Caco-2 (cell line): Measurements from ENCODE around the gene SMIM24. TPM values are rescaled to one million over a fixed set of nuclear protein-coding genes. Genes with fewer than 3 reads are reported as not detected.
A peak's percentile ranks its signal among the peaks of the same experiment; 100 is the strongest.
"Not testable (repeated sequence)": the region's sequence is repeated elsewhere in the genome, so short reads cannot be mapped to it uniquely, and the experiment has no call there.

Source experiments
- BruUV-seq: library from RNA; stranded (reverse); fragments of 400-500 nt; replicated peaks from 2 replicates; lab custom pipeline; 2021; lab: Mats Ljungman, UMichigan
- CTCF ChIA-PET: fragments of 300-600 bp; sonication (Branson Sonifier 250); formaldehyde crosslinking; loops from one replicate; lab custom pipeline; 2022; ENCODE audit warnings: antibody characterized with exemption; lab: Charles Lee
- POLR2A ChIA-PET: fragments of 300-600 bp; sonication (Branson Sonifier 250); formaldehyde crosslinking; loops from one replicate; lab custom pipeline; 2022; ENCODE audit warnings: antibody characterized with exemption; lab: Charles Lee
- DNase-seq, 2 experiments: peaks; one replicate each; pipeline versions ENCODE4 v3.0.0 to v3.0.0-alpha.2; 2020 to 2022
- H3K27me3 ChIP-seq: replicated peaks from 2 replicates; pipeline ENCODE4 v1.6.0; 2011; ENCODE audit warnings: low read length; ENCODE audit not compliant: control insufficient read depth, insufficient read depth
- H3K36me3 ChIP-seq: 2 replicates; pipeline ENCODE4 v1.5.1; 2011; ENCODE audit warnings: low read length; ENCODE audit not compliant: control insufficient read depth, insufficient read depth
- H3K4me1 ChIP-seq: fragments of 250-450 bp; sonication (Bioruptor Pico); 2 replicates; pipeline ENCODE4 v1.5.1; 2020; ENCODE audit warnings: mild to moderate bottlenecking
- H3K4me3 ChIP-seq: 2 replicates; pipeline ENCODE4 v1.5.1; 2011; ENCODE audit warnings: low read depth, mild to moderate bottlenecking, control low read depth, low read length
- H3K9me3 ChIP-seq: fragments of 250-450 bp; sonication (Bioruptor Pico); 2 replicates; pipeline ENCODE4 v1.5.1; 2020; ENCODE audit warnings: mild to moderate bottlenecking, moderate library complexity
- H3K27ac Mint-ChIP-seq: one replicate; pipeline ENCODE4 v1.8.0; 2022; ENCODE audit warnings: mixed read lengths; ENCODE audit not compliant: unreplicated experiment
- H3K27me3 Mint-ChIP-seq: one replicate; pipeline ENCODE4 v1.8.0; 2022; ENCODE audit warnings: mixed read lengths; ENCODE audit not compliant: insufficient read depth, unreplicated experiment
- H3K36me3 Mint-ChIP-seq: one replicate; pipeline ENCODE4 v1.8.0; 2022; ENCODE audit warnings: mild to moderate bottlenecking, mixed read lengths; ENCODE audit not compliant: insufficient read depth, unreplicated experiment
- H3K4me1 Mint-ChIP-seq: one replicate; pipeline ENCODE4 v1.8.0; 2022; ENCODE audit warnings: low read depth, mixed read lengths; ENCODE audit not compliant: unreplicated experiment
- H3K4me3 Mint-ChIP-seq: one replicate; pipeline ENCODE4 v1.8.0; 2022; ENCODE audit warnings: mild to moderate bottlenecking, moderate library complexity, mixed read lengths; ENCODE audit not compliant: unreplicated experiment
- H3K9me3 Mint-ChIP-seq: one replicate; pipeline ENCODE4 v1.8.0; 2022; ENCODE audit warnings: mixed read lengths; ENCODE audit not compliant: unreplicated experiment
- intact Hi-C: fragments of 100-400 bp; cut with micrococcal nuclease; formaldehyde crosslinking; loops from one replicate; pipeline ENCODE4 v1.10.0; 2022; ENCODE audit not compliant: unreplicated experiment
- total RNA-seq: library from RNA; stranded (reverse); gene quantifications from 2 replicates; pipeline ENCODE4 v1.2.3, GENCODE V29; 2022
- TF ChIP-seq, protein P1 (sequence below), 2 experiments: fragments of 200-600 bp in 1 of 2; IDR thresholded peaks; 1 replicate in 1 of 2; 2 replicates in 1 of 2; pipeline versions ENCODE4 v1.5.1 to v1.8.0; 2011 to 2022; ENCODE audit warnings: antibody characterized with exemption in 1 of 2, control low read depth in 1 of 2, inconsistent platforms in 1 of 2, low read depth in 1 of 2, low read length in 1 of 2, mild to moderate bottlenecking in 1 of 2, moderate library complexity in 1 of 2; ENCODE audit not compliant: insufficient read depth in 1 of 2, severe bottlenecking in 1 of 2, unreplicated experiment in 1 of 2

SMIM24 gene
- total RNA-seq, 1 experiment from 2014 or later = 1.7 TPM

DNA sequence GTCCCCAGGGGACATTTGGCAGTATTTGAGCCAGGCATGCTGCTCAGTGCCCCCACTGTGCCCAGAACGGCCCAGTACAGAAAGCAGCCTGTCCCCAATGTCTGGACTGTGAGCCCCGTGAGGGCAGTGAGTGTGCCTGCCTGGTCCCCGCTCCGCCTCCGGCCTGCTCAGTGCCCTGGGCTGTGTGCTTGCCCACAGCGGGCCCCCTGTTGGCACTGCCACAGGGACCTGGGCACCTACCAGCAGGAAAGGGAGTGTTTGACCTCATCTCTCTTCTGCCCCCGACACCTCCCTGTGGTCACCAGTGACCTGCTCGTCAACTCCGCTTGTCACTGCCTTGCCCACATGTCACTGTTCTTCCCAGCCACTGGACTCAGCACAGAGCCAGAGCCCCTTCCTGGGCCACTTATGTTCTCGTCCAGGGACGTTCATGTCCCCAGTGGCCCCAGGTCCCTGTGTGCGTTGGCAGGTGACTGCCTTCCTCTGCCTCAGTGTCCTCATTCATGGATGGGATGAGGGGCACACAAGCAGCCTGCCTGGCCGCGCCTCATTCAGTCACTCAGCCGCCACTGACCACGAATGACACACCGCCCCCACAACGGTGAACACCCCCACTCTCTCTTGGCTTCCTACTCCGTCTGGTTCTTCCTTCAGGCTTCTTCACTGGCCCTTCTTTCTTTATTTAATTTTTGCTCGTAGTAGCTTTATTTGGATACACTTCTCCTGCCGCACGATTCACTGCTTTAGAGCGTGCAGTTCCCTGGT is 28.6 kb upstream of the SMIM24 start:
- Mint-ChIP-seq H3K4me3 (peak overlapping the region; percentile 27), H3K27ac (no peak overlapping the region)
- POLR2A ChIA-PET = no interaction called here

DNA sequence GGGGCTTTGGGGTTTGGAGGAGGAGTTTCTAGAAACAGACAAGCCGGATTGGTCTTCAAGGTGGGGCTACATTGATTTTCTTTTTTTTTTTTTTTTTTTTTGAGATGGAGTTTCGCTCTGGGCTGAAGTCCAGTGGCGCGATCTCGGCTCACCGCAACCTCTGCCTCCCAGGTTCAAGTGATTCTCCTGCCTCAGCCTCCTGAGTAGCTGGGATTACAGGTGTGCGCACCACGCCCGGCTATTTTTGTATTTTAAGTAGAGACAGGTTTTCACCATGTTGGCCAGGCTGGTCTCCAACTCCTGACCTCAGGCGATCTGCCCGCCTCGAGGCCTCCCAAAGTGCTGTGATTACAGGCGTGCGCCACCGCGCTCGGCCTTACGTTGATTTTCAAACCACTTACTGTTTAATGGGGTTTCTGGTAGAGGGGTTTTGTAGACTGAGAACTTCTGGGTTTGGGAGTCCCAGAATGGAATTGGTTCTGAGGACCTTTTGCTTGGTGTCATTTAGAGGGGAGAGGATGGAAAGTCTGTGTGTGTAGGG is 27.9 kb upstream of the SMIM24 start:
- H3K4me1 Mint-ChIP-seq, intact Hi-C loops, DNase-seq, POLR2A ChIA-PET, H3K36me3 ChIP-seq, H3K4me3 Mint-ChIP-seq, H3K4me3 ChIP-seq, CTCF ChIA-PET, H3K27ac Mint-ChIP-seq, H3K4me1 ChIP-seq, H3K9me3 Mint-ChIP-seq, H3K27me3 Mint-ChIP-seq, H3K27me3 ChIP-seq, H3K9me3 ChIP-seq: not testable (repeated sequence)
- peaks cover 29% of the 10 kb centered on the region for H3K36me3 Mint-ChIP-seq
- TSS peak; percentile 43 for BruUV-seq

More for the DNA sequence above, 28.6 kb upstream of the SMIM24 start:
- peaks cover 29% of the 10 kb centered on the region for H3K36me3 Mint-ChIP-seq
- Histone ChIP-seq H3K36me3 (peaks cover 1% of the 10 kb centered on the region), H3K27me3 (no peaks in the 10 kb centered on the region), H3K9me3 (no peaks in the 10 kb centered on the region), H3K4me3 (no peak overlapping the region), H3K4me1 (no peaks in the 10 kb centered on the region; the same call in 1 of the 2 replicates)
- intact Hi-C loops = no loop called here
- no TSS peak for BruUV-seq
- DNase-seq = no peak
- H3K4me1 Mint-ChIP-seq = no peaks in the 10 kb centered on the region
- CTCF ChIA-PET = no interaction called here
- no peaks in the 10 kb centered on the region for H3K9me3 Mint-ChIP-seq
- TF ChIP-seq, protein P1, sequence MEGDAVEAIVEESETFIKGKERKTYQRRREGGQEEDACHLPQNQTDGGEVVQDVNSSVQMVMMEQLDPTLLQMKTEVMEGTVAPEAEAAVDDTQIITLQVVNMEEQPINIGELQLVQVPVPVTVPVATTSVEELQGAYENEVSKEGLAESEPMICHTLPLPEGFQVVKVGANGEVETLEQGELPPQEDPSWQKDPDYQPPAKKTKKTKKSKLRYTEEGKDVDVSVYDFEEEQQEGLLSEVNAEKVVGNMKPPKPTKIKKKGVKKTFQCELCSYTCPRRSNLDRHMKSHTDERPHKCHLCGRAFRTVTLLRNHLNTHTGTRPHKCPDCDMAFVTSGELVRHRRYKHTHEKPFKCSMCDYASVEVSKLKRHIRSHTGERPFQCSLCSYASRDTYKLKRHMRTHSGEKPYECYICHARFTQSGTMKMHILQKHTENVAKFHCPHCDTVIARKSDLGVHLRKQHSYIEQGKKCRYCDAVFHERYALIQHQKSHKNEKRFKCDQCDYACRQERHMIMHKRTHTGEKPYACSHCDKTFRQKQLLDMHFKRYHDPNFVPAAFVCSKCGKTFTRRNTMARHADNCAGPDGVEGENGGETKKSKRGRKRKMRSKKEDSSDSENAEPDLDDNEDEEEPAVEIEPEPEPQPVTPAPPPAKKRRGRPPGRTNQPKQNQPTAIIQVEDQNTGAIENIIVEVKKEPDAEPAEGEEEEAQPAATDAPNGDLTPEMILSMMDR (IDR thresholded peaks at IDR 0.05; ENCODE audit: insufficient read depth in 1 of 2, low read depth in 1 of 2, low read length in 1 of 2, severe bottlenecking in 1 of 2, unreplicated experiment in 1 of 2) = no peak
- no peaks in the 10 kb centered on the region for H3K27me3 Mint-ChIP-seq

DNA sequence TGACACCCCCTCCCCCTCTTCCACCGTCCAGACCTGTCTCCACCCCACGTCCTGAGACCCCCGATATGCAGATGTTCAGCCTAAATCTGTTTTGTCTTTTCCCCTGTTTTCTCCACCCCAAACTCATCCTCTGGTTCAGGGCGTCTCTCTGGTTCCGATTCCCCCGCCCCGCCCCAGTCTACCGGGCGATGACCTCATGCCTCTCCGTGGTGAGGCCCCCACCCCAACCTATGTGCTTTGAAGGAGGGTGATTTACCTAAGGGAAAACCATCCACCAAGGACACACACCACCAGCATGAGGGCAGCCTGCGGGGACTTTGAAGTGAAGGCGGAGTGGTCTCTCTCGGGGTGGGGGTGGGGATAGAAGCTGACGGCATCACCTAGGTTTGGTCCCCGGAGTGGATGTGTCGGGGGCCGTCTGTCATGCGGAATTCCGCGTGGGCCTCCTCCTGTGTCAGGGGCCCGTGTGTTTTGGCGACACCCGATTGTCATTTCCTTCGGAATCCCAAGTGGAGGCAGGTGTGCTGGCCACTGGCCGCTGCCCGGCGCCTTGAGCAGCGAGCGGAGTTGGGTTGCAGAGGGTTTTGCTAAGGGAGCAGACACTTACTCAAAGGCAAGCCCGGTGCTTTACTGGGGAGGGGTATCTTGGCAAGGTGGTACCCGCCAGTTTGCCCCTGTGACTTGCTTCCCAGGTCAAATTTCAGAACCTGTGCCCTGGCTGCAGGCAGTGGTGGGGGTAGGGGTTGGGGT is 27.2 kb upstream of the SMIM24 start:
- Mint-ChIP-seq H3K27me3 (no peaks in the 10 kb centered on the region), H3K9me3 (no peaks in the 10 kb centered on the region), H3K36me3 (peaks cover 29% of the 10 kb centered on the region), H3K27ac (peak overlapping the region; percentile 84), H3K4me3 (peak overlapping the region; percentile 80), H3K4me1 (no peaks in the 10 kb centered on the region)
- no peaks in the 10 kb centered on the region for H3K27me3 ChIP-seq
- POLR2A ChIA-PET = interaction anchor here (0.6 kb wide), 1 partner anchor 318 kb away, joined by 3 read pairs; no protein-coding TSS in a partner anchor
- no peaks in the 10 kb centered on the region; the same call in 1 of the 2 replicates for H3K4me1 ChIP-seq
- DNase-seq = no peak
- H3K9me3 ChIP-seq = no peaks in the 10 kb centered on the region
- TF ChIP-seq, protein P1 (IDR thresholded peaks at IDR 0.05; ENCODE audit: insufficient read depth in 1 of 2, low read depth in 1 of 2, low read length in 1 of 2, severe bottlenecking in 1 of 2, unreplicated experiment in 1 of 2) = no peak
- peaks cover 1% of the 10 kb centered on the region for H3K36me3 ChIP-seq
- CTCF ChIA-PET = interaction anchor here (0.9 to 1.4 kb wide), 2 partner anchors 22 to 38 kb away, joined by 4 to 5 read pairs; no protein-coding TSS in a partner anchor
- intact Hi-C loops = no loop called here
- BruUV-seq = no TSS peak
- peak overlapping the region; percentile 61 for H3K4me3 ChIP-seq
